Measurements from ENCODE around the gene KCNJ9. TPM values are rescaled to one million over a fixed set of nuclear protein-coding genes. Genes with fewer than 3 reads are reported as not detected.

KCNJ9 gene
- total RNA-seq, 1 experiment from 2014 or later = not detected

DNA sequence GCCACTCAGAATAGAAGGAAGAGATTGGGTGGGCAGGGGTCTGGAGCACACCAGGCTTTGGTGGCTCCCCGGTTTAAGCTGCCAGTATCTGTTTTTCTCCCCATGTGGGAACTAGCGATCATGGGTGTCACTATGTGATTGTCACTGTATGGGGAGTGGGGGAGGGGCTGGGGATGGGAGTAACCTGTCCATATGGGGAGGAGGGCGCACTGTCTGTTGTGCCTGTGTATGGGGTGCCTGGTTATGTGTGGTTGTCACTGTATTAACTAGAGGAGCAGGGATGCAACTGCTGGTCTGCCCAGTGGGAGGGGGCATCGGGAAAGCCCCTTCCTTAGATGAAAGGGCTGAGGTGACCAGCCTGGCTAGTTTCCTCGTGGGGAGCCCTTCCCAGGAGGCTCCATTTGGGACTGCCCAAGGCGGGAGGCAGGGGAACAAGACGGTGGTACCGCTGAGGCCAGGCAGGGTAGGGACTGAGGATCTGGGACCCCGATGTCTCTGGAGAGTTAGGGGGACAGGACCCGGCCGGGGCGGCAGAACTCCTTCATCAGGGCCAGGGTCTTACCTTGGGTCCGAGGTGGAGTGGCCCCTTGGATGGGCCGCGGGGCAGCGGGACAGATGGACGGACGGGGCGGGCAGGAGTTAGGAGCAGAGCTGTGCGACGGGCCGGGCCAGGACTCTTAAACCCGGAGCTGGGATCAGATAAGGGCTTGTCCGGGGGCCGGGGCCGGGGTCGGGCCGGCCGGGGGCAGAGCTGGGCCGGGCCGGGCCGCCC lies 11.7 kb upstream of the KCNJ9 start, which contains the start of gene KCNJ10:
KCNJ10 (minus strand) TSS at position 701 of the 772 bp plus-strand sequence. CDS start 27,628 bp downstream, outside the sequence.
- H3K4me3 ChIP-seq (ENCODE audit: low read depth, low read length) = peak within 1 kb of the TSS; percentile 57
- DNase-seq = peak in 1 of 2 experiments; percentile 10
- no TSS peak for BruUV-seq (replicated peaks)
- H3K27me3 Mint-ChIP-seq (ENCODE audit: insufficient read depth, unreplicated experiment) = peaks cover 15% of the 10 kb centered on the region
- H3K27me3 ChIP-seq (replicated peaks; ENCODE audit: control insufficient read depth, insufficient read depth, low read length) = no peaks in the 10 kb centered on the region
- peaks cover 9% of the 10 kb centered on the region for H3K36me3 Mint-ChIP-seq (ENCODE audit: insufficient read depth, unreplicated experiment)
- H3K4me1 ChIP-seq = peaks cover 8% of the 10 kb centered on the region
- H3K27ac Mint-ChIP-seq (ENCODE audit: unreplicated experiment) = no peak within 1 kb of the TSS
- intact Hi-C loops (cut with micrococcal nuclease; ENCODE audit: unreplicated experiment) = loop anchor here (1.0 to 2.0 kb wide), 2 partner anchors 8 to 23 kb away; no protein-coding TSS in a partner anchor
- TF ChIP-seq, protein P1, sequence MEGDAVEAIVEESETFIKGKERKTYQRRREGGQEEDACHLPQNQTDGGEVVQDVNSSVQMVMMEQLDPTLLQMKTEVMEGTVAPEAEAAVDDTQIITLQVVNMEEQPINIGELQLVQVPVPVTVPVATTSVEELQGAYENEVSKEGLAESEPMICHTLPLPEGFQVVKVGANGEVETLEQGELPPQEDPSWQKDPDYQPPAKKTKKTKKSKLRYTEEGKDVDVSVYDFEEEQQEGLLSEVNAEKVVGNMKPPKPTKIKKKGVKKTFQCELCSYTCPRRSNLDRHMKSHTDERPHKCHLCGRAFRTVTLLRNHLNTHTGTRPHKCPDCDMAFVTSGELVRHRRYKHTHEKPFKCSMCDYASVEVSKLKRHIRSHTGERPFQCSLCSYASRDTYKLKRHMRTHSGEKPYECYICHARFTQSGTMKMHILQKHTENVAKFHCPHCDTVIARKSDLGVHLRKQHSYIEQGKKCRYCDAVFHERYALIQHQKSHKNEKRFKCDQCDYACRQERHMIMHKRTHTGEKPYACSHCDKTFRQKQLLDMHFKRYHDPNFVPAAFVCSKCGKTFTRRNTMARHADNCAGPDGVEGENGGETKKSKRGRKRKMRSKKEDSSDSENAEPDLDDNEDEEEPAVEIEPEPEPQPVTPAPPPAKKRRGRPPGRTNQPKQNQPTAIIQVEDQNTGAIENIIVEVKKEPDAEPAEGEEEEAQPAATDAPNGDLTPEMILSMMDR (IDR thresholded peaks at IDR 0.05; ENCODE audit: insufficient read depth in 1 of 2, low read depth in 1 of 2, low read length in 1 of 2, severe bottlenecking in 1 of 2, unreplicated experiment in 1 of 2) = no peak
- no peaks in the 10 kb centered on the region for H3K9me3 ChIP-seq
- POLR2A ChIA-PET = no interaction called here
- no peaks in the 10 kb centered on the region for H3K36me3 ChIP-seq (ENCODE audit: control insufficient read depth, insufficient read depth, low read length)
- H3K4me3 Mint-ChIP-seq (ENCODE audit: unreplicated experiment) = peak within 1 kb of the TSS; percentile 92
- no peaks in the 10 kb centered on the region for H3K9me3 Mint-ChIP-seq (ENCODE audit: unreplicated experiment)
- no peaks in the 10 kb centered on the region for H3K4me1 Mint-ChIP-seq (ENCODE audit: low read depth, unreplicated experiment)
- CTCF ChIA-PET = interaction anchor here (0.7 to 1.3 kb wide), 3 partner anchors 9 to 24 kb away, joined by 3 to 4 read pairs (median 4); no protein-coding TSS in a partner anchor

DNA sequence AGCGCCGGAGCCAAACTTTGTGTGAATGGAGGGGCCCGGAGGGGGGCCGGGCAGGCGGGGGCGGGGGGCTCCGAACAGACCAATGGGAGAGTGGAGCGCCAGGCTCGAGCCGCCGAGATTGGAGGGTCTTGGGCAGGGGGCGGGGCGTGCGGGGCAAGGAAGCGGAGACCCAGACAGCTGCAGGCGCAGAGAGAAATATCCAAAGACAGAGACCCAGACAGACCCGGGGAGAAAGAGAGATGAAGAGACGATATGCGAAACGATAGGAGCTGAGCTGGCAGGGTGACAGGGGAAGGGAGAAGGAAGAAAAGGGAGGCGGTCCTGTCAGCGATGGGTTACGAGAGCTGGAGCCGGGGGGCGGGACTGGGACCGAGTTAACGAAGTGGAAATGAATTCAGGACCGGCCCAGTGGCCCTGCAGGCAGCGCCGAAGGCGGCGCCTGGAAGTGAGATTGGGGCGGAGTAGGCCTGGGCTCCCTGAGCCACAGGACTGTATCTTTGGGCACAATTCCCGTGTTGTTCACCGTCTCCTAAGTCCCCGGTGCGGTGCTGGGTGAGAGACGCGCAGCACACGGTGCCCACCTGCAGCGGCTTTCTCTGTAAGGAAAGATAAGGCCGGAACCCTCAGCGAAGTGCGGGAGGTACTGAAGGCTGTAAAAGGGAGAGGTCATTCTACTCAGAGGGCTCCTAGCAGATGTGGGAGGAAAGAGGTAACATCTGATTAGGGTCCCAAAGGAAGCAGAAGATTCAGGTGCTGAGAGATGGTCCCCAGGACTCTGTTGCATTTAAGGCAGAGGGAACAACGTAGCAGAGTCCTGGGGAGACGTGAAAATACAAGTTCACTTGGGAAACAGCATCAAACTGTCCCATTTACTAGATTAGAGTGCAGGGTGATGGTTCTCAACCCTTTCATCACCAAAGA lies 10.8 kb upstream of the KCNJ9 start:
- DNase-seq = peak; percentile 82 to 86

More for the DNA sequence above, 10.8 kb upstream of the KCNJ9 start:
- Mint-ChIP-seq H3K4me1 (ENCODE audit: low read depth, unreplicated experiment) (no peaks in the 10 kb centered on the region), H3K4me3 (ENCODE audit: unreplicated experiment) (peak overlapping the region; percentile 92), H3K36me3 (ENCODE audit: insufficient read depth, unreplicated experiment) (peaks cover 9% of the 10 kb centered on the region), H3K9me3 (ENCODE audit: unreplicated experiment) (no peaks in the 10 kb centered on the region), H3K27ac (ENCODE audit: unreplicated experiment) (no peak overlapping the region), H3K27me3 (ENCODE audit: insufficient read depth, unreplicated experiment) (peaks cover 15% of the 10 kb centered on the region)
- no TSS peak for BruUV-seq (replicated peaks)
- Histone ChIP-seq H3K27me3 (replicated peaks; ENCODE audit: control insufficient read depth, insufficient read depth, low read length) (no peaks in the 10 kb centered on the region), H3K36me3 (ENCODE audit: control insufficient read depth, insufficient read depth, low read length) (no peaks in the 10 kb centered on the region), H3K4me3 (ENCODE audit: low read depth, low read length) (peak overlapping the region; percentile 57), H3K9me3 (no peaks in the 10 kb centered on the region), H3K4me1 (peaks cover 4% of the 10 kb centered on the region; the same call in 1 of the 2 replicates)
- intact Hi-C loops (cut with micrococcal nuclease; ENCODE audit: unreplicated experiment) = loop anchor here (1.0 to 2.0 kb wide), 2 partner anchors 9 to 24 kb away; no protein-coding TSS in a partner anchor
- TF ChIP-seq, protein P1 (IDR thresholded peaks at IDR 0.05; ENCODE audit: insufficient read depth in 1 of 2, low read depth in 1 of 2, low read length in 1 of 2, severe bottlenecking in 1 of 2, unreplicated experiment in 1 of 2) = no peak
- POLR2A ChIA-PET = no interaction called here
- CTCF ChIA-PET = interaction anchor here (0.7 to 1.3 kb wide), 3 partner anchors 8 to 24 kb away, joined by 3 to 4 read pairs (median 4); no protein-coding TSS in a partner anchor
